ENCODE data around the gene TMEM100.

GRCh38 chr17:55709984-55710383 is 12.7 kb downstream of the TMEM100 start:
- TF ChIP-seq CTCF (IDR thresholded peaks at IDR 0.05) (no peak), EP300 (IDR thresholded peaks at IDR 0.05) (no peak), POLR2AphosphoS5 (IDR thresholded peaks at IDR 0.05) (no peak)

Measured in stomach (tissue), 4 donors.